Liver (tissue), 9 donors: ENCODE results near the gene FLNB. TPM values are rescaled to one million over a fixed set of nuclear protein-coding genes. Genes with fewer than 3 reads are reported as not detected.

ENCODE experiments used
- DNase-seq: peaks from one replicate; pipeline ENCODE4 v3.0.0-alpha.2; 2017; ENCODE audit warnings: low spot score
- H3K27ac ChIP-seq, 2 donors: one replicate each; pipeline ENCODE4 v1.7.0; 2013; ENCODE audit warnings: inconsistent platforms in 2 of 2, low read length in 2 of 2, control low read depth in 1 of 2, low read depth in 1 of 2, mild to moderate bottlenecking in 1 of 2
- H3K27me3 ChIP-seq, 4 donors: one replicate each; pipeline versions ENCODE4 v1.6.1 to v1.7.0; 2013; ENCODE audit warnings: low read length in 3 of 4, inconsistent platforms in 1 of 4, mild to moderate bottlenecking in 1 of 4, moderate library complexity in 1 of 4; ENCODE audit not compliant: control insufficient read depth in 4 of 4, insufficient read depth in 4 of 4
- H3K36me3 ChIP-seq, 4 donors: one replicate each; pipeline versions ENCODE4 v1.6.1 to v1.7.0; 2013; ENCODE audit warnings: low read length in 3 of 4, mild to moderate bottlenecking in 3 of 4, low read depth in 1 of 4, moderate library complexity in 1 of 4; ENCODE audit not compliant: control insufficient read depth in 4 of 4, insufficient read depth in 3 of 4
- H3K4me1 ChIP-seq, 4 donors: one replicate each; pipeline versions ENCODE4 v1.6.1 to v1.7.0; 2013; ENCODE audit warnings: low read length in 3 of 4, mild to moderate bottlenecking in 3 of 4, moderate library complexity in 1 of 4; ENCODE audit not compliant: control insufficient read depth in 4 of 4, insufficient read depth in 4 of 4
- H3K4me3 ChIP-seq, 3 donors: one replicate each; pipeline versions ENCODE4 v1.6.1 to v1.7.0; 2013; ENCODE audit warnings: low read length in 3 of 3, control low read depth in 1 of 3, low read depth in 1 of 3, mild to moderate bottlenecking in 1 of 3
- H3K9ac ChIP-seq, 2 donors: one replicate each; pipeline ENCODE4 v1.7.0; 2013; ENCODE audit warnings: low read length in 2 of 2, mild to moderate bottlenecking in 2 of 2, moderate library complexity in 2 of 2, control low read depth in 1 of 2, low read depth in 1 of 2
- H3K9me3 ChIP-seq, 4 donors: one replicate each; pipeline versions ENCODE4 v1.6.1 to v1.7.0; 2013; ENCODE audit warnings: low read length in 3 of 4; ENCODE audit not compliant: control insufficient read depth in 4 of 4
- ATF3 ChIP-seq: IDR thresholded peaks from 2 replicates; pipeline ENCODE4 v1.6.1; 2016; ENCODE audit warnings: antibody characterized with exemption
- EGR1 ChIP-seq, 2 donors: IDR thresholded peaks; 2 replicates each; pipeline ENCODE4 v1.6.1; 2016 to 2018; ENCODE audit warnings: antibody characterized with exemption in 2 of 2, low read depth in 2 of 2
- FOXA1 ChIP-seq: IDR thresholded peaks from 2 replicates; pipeline ENCODE4 v1.6.1; 2016; ENCODE audit warnings: antibody characterized with exemption
- FOXA2 ChIP-seq: IDR thresholded peaks from 2 replicates; pipeline ENCODE4 v1.6.1; 2016; ENCODE audit warnings: antibody characterized with exemption
- GABPA ChIP-seq, 2 donors: IDR thresholded peaks in 1 of 2; conservative IDR thresholded peaks in 1 of 2; 2 replicates each; pipeline ENCODE4 v1.6.1; 2016; ENCODE audit warnings: antibody characterized with exemption in 2 of 2, mild to moderate bottlenecking in 1 of 2, moderate library complexity in 1 of 2
- HNF4A ChIP-seq, 2 donors: conservative IDR thresholded peaks; 2 replicates each; pipeline ENCODE4 v1.6.1; 2016; ENCODE audit warnings: antibody characterized with exemption in 2 of 2, mild to moderate bottlenecking in 2 of 2
- HNF4G ChIP-seq: IDR thresholded peaks from 2 replicates; pipeline ENCODE4 v1.6.1; 2016; ENCODE audit warnings: antibody characterized with exemption
- JUND ChIP-seq, 2 donors: IDR thresholded peaks; 2 replicates each; pipeline ENCODE4 v1.6.1; 2016; ENCODE audit warnings: antibody characterized with exemption in 2 of 2
- MAX ChIP-seq: IDR thresholded peaks from 2 replicates; pipeline ENCODE4 v1.6.1; 2016; ENCODE audit warnings: antibody characterized with exemption
- NR2F2 ChIP-seq: IDR thresholded peaks from 2 replicates; pipeline ENCODE4 v1.6.1; 2016; ENCODE audit warnings: antibody characterized with exemption
- RAD21 ChIP-seq, 2 donors: IDR thresholded peaks; 2 replicates each; pipeline ENCODE4 v1.6.1; 2016; ENCODE audit warnings: antibody characterized with exemption in 2 of 2, mild to moderate bottlenecking in 2 of 2
- RXRA ChIP-seq, 2 donors: IDR thresholded peaks; 2 replicates each; pipeline ENCODE4 v1.6.1; 2017 to 2018; ENCODE audit warnings: antibody characterized with exemption in 2 of 2, mild to moderate bottlenecking in 1 of 2
- TAF1 ChIP-seq: conservative IDR thresholded peaks from 2 replicates; pipeline ENCODE4 v1.6.1; 2016; ENCODE audit warnings: antibody characterized with exemption, mild to moderate bottlenecking
- YY1 ChIP-seq: IDR thresholded peaks from 2 replicates; pipeline ENCODE4 v1.6.1; 2016; ENCODE audit warnings: antibody characterized with exemption, mild to moderate bottlenecking
- ZBTB33 ChIP-seq: IDR thresholded peaks from 2 replicates; pipeline ENCODE4 v1.6.1; 2016; ENCODE audit warnings: antibody characterized with exemption
- WGBS: extraction: QIAGEN DNeasy Blood & Tissue Kit; methylation state at CpG from one replicate; pipeline ENCODE4 v1.1.7; 2013; 5-methylcytosine and 5-hydroxymethylcytosine counted together
- polyA plus RNA-seq, 2 donors: library from polyadenylated mRNA; stranded (reverse) in 1 of 2; unstranded in 1 of 2; fragments of 200-250 nt in 1 of 2; fragments of >200 nt in 1 of 2; fragmentation: Nextera tagmentation in 1 of 2; extraction: Ambion mirVana in 1 of 2; gene quantifications; one replicate each; pipeline versions ENCODE4 v1.2.1 to v1.2.3, GENCODE V29; 2013 to 2015
- total RNA-seq, 2 donors: library from RNA; depleted of rRNA; stranded (reverse); fragments of >200 nt; gene quantifications; one replicate each; pipeline ENCODE4 v1.2.3, GENCODE V29; 2014
- TF ChIP-seq, protein P1 (sequence below): IDR thresholded peaks from 2 replicates; pipeline ENCODE4 v1.6.1; 2016; ENCODE audit warnings: antibody characterized with exemption, mild to moderate bottlenecking
- TF ChIP-seq, protein P2 (sequence below): fragments of 150-350 bp; IDR thresholded peaks from 2 replicates; pipeline ENCODE4 v1.5.1; 2017; ENCODE audit warnings: improper control_type of control experiment, low read depth, low read length; ENCODE audit not compliant: missing input control
- donor health status: healthy.
- donor health status: healthy.
- donor health status: healthy.
- donor health status: healthy.
- donor health status: healthy.

Gene FLNB
- total and polyA plus RNA-seq, 4 donors: 22.9 to 124 (median 44.3) TPM

GRCh38 chr3:58183891-58184290 lies 175.7 kb downstream of the FLNB start (continued):
- TF ChIP-seq ZBTB33: no peak

- Histone ChIP-seq H3K9me3 (no peaks in the 10 kb centered on the region), H3K36me3 (no peaks in the 10 kb centered on the region), H3K27ac (no peak overlapping the region), H3K27me3 (no peaks in the 10 kb centered on the region), H3K4me1 (peaks cover 10 to 34% (median 24%) of the 10 kb centered on the region in 4 donors), H3K9ac (no peak overlapping the region), H3K4me3 (no peak overlapping the region)
- DNase-seq: no peak
- TF ChIP-seq, protein P1, sequence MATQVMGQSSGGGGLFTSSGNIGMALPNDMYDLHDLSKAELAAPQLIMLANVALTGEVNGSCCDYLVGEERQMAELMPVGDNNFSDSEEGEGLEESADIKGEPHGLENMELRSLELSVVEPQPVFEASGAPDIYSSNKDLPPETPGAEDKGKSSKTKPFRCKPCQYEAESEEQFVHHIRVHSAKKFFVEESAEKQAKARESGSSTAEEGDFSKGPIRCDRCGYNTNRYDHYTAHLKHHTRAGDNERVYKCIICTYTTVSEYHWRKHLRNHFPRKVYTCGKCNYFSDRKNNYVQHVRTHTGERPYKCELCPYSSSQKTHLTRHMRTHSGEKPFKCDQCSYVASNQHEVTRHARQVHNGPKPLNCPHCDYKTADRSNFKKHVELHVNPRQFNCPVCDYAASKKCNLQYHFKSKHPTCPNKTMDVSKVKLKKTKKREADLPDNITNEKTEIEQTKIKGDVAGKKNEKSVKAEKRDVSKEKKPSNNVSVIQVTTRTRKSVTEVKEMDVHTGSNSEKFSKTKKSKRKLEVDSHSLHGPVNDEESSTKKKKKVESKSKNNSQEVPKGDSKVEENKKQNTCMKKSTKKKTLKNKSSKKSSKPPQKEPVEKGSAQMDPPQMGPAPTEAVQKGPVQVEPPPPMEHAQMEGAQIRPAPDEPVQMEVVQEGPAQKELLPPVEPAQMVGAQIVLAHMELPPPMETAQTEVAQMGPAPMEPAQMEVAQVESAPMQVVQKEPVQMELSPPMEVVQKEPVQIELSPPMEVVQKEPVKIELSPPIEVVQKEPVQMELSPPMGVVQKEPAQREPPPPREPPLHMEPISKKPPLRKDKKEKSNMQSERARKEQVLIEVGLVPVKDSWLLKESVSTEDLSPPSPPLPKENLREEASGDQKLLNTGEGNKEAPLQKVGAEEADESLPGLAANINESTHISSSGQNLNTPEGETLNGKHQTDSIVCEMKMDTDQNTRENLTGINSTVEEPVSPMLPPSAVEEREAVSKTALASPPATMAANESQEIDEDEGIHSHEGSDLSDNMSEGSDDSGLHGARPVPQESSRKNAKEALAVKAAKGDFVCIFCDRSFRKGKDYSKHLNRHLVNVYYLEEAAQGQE: no peak
- TF ChIP-seq NR2F2 (no peak), MAX (no peak), YY1 (no peak), HNF4A (conservative IDR thresholded peaks at IDR 0.05) (no peak), ATF3 (no peak)
- 95% methylated on average over 11 of the region's 11 CpGs for WGBS
Measured at GRCh38 chr3:58184309-58184981, 176.2 kb downstream of the FLNB start.

DNA sequence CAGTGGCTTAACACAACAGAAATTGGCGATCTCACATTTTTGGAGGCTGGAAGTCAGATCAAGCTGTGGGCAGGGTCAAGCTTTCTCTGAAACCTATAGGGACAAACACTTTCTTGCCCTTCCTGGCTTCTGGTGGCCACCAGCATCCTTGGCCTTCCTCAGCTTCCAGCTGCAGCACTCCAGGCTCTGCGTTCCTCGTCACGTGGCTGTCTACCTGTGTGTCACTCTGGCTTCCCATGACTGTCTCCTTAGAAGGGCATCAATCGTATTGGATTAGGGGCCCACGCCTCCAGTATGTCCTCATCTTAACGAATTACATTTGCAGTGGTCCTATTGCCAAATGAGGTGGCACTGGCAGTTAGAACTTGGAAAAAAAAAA lies 176.7 kb downstream of the FLNB start:
- 94% methylated on average over 7 of the region's 7 CpGs for WGBS
- peaks cover 13 to 39% (median 30%) of the 10 kb centered on the region in 4 donors for H3K4me1 ChIP-seq
- TF ChIP-seq ATF3: no peak
- TF ChIP-seq NR2F2: no peak
- TF ChIP-seq JUND (IDR thresholded peaks at IDR 0.05): no peak
- TF ChIP-seq, protein P2, sequence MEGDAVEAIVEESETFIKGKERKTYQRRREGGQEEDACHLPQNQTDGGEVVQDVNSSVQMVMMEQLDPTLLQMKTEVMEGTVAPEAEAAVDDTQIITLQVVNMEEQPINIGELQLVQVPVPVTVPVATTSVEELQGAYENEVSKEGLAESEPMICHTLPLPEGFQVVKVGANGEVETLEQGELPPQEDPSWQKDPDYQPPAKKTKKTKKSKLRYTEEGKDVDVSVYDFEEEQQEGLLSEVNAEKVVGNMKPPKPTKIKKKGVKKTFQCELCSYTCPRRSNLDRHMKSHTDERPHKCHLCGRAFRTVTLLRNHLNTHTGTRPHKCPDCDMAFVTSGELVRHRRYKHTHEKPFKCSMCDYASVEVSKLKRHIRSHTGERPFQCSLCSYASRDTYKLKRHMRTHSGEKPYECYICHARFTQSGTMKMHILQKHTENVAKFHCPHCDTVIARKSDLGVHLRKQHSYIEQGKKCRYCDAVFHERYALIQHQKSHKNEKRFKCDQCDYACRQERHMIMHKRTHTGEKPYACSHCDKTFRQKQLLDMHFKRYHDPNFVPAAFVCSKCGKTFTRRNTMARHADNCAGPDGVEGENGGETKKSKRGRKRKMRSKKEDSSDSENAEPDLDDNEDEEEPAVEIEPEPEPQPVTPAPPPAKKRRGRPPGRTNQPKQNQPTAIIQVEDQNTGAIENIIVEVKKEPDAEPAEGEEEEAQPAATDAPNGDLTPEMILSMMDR: no peak
- TF ChIP-seq TAF1: no peak
- no peak for TF ChIP-seq HNF4G
- no peak for TF ChIP-seq ZBTB33
- TF ChIP-seq MAX: no peak
- TF ChIP-seq RXRA (IDR thresholded peaks at IDR 0.05): no peak
- no peak for TF ChIP-seq EGR1 (IDR thresholded peaks at IDR 0.05; ENCODE audit: low read depth in 2 of 2)
- TF ChIP-seq GABPA (IDR thresholded peaks at IDR 0.05 in 1 of 2, conservative IDR thresholded peaks at IDR 0.05 in 1 of 2): no peak
- no peak for TF ChIP-seq YY1
- TF ChIP-seq FOXA1: no peak
- no peak for TF ChIP-seq HNF4A (conservative IDR thresholded peaks at IDR 0.05)
- TF ChIP-seq FOXA2: no peak
- no peak for TF ChIP-seq RAD21 (IDR thresholded peaks at IDR 0.05)
- no peak overlapping the region for H3K27ac ChIP-seq
- H3K27me3 ChIP-seq: no peaks in the 10 kb centered on the region
- no peaks in the 10 kb centered on the region for H3K9me3 ChIP-seq
- H3K9ac ChIP-seq: no peak overlapping the region
- no peaks in the 10 kb centered on the region for H3K36me3 ChIP-seq
- no peak overlapping the region for H3K4me3 ChIP-seq
- no peak for DNase-seq
